Stimulated activated CD4-positive, alpha-beta T cell treated with anti-CD3 and anti-CD28 coated beads, TNF-alpha, amount 100 ng/mL, for 48 hours (primary cell): Measurements from ENCODE around the gene LDLRAD4.

ENCODE experiments used
- DNase-seq, 3 donors: peaks; one replicate each; pipeline ENCODE4 v3.0.0-alpha.2; 2020; ENCODE audit warnings: low read depth in 3 of 3

Gene LDLRAD4

GRCh38 chr18:13530879-13531387 lies 312.4 kb downstream of the LDLRAD4 start:
- no peak for DNase-seq

- no peak for DNase-seq
Measured at GRCh38 chr18:13531681-13532325, 313.2 kb downstream of the LDLRAD4 start.

- DNase-seq, result no peak
Measured at GRCh38 chr18:13532406-13533075, 314.0 kb downstream of the LDLRAD4 start.

GRCh38 chr18:13534631-13535030 lies 316.1 kb downstream of the LDLRAD4 start:
- DNase-seq, result no peak

- no peak for DNase-seq
Measured at GRCh38 chr18:13536578-13536977, 318.0 kb downstream of the LDLRAD4 start.

- DNase-seq, result no peak
Measured at GRCh38 chr18:13537022-13537780, 318.6 kb downstream of the LDLRAD4 start.

GRCh38 chr18:13538630-13539029 lies 320.1 kb downstream of the LDLRAD4 start:
- no peak for DNase-seq

- DNase-seq, result no peak
Measured at GRCh38 chr18:13539050-13539449, 320.5 kb downstream of the LDLRAD4 start.

- no peak for DNase-seq
Measured at GRCh38 chr18:13539843-13540476, 321.4 kb downstream of the LDLRAD4 start.

GRCh38 chr18:13540477-13541182 lies 322.1 kb downstream of the LDLRAD4 start:
- DNase-seq, result peak in 1 of 3 donors; percentile 11

GRCh38 chr18:13541621-13542519 lies 323.3 kb downstream of the LDLRAD4 start:
- no peak for DNase-seq

GRCh38 chr18:13542520-13542847 lies 323.9 kb downstream of the LDLRAD4 start:
- no peak for DNase-seq

- DNase-seq, result no peak
Measured at GRCh38 chr18:13543144-13543543, 324.6 kb downstream of the LDLRAD4 start.

GRCh38 chr18:13543811-13544732 lies 325.5 kb downstream of the LDLRAD4 start:
- no peak for DNase-seq

GRCh38 chr18:13544953-13545352 lies 326.4 kb downstream of the LDLRAD4 start:
- no peak for DNase-seq

- DNase-seq, result no peak
Measured at GRCh38 chr18:13545514-13545913, 327.0 kb downstream of the LDLRAD4 start.

- no peak for DNase-seq
Measured at GRCh38 chr18:13545955-13546354, 327.4 kb downstream of the LDLRAD4 start.

GRCh38 chr18:13546638-13547037 lies 328.1 kb downstream of the LDLRAD4 start:
- no peak for DNase-seq

GRCh38 chr18:13547347-13547746 lies 328.8 kb downstream of the LDLRAD4 start:
- DNase-seq, result no peak
